AG09309 (cell line): ENCODE measurements around the gene PBRM1.
"Not testable (repeated sequence)": the region's sequence is repeated elsewhere in the genome, so short reads cannot be mapped to it uniquely, and the experiment has no call there.

ENCODE experiments used
- DNase-seq: peaks from one replicate; pipeline ENCODE4 v3.0.0-alpha.2; 2010; ENCODE audit warnings: low read depth
- H3K4me3 ChIP-seq: 2 replicates; pipeline ENCODE4 v1.5.1; 2011; ENCODE audit warnings: mild to moderate bottlenecking, low read depth, low read length, moderate library complexity; ENCODE audit not compliant: control insufficient read depth
- TF ChIP-seq, protein P1 (sequence below): IDR thresholded peaks from 2 replicates; pipeline ENCODE4 v1.5.1; 2011; ENCODE audit warnings: mild to moderate bottlenecking, low read depth, low read length, inconsistent platforms; ENCODE audit not compliant: insufficient read depth, control insufficient read depth; ENCODE audit errors: missing control alignments

Gene PBRM1

DNA sequence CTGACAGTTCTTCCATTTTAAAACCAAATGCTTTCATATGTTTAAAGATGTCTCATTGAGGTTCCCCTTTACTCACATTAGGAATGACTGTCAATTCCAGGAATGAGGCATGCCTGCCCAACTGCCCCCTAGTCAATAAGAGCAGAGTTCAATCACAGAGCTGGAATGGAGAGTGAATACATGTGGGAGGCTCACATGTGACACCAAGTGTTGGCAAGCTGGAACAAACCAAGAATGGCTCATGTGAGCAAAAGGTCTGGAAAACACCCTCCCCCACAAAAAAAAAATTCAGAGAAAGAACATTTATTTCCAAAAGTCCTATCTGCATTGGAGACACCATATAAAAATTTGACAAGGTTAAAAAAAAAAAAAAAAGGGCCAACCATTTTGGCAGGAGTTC lies 3.7 kb downstream of the PBRM1 start:
- DNase-seq: no peak
- TF ChIP-seq, protein P1, sequence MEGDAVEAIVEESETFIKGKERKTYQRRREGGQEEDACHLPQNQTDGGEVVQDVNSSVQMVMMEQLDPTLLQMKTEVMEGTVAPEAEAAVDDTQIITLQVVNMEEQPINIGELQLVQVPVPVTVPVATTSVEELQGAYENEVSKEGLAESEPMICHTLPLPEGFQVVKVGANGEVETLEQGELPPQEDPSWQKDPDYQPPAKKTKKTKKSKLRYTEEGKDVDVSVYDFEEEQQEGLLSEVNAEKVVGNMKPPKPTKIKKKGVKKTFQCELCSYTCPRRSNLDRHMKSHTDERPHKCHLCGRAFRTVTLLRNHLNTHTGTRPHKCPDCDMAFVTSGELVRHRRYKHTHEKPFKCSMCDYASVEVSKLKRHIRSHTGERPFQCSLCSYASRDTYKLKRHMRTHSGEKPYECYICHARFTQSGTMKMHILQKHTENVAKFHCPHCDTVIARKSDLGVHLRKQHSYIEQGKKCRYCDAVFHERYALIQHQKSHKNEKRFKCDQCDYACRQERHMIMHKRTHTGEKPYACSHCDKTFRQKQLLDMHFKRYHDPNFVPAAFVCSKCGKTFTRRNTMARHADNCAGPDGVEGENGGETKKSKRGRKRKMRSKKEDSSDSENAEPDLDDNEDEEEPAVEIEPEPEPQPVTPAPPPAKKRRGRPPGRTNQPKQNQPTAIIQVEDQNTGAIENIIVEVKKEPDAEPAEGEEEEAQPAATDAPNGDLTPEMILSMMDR: peak; percentile 22
- H3K4me3 ChIP-seq: no peak overlapping the region

DNA sequence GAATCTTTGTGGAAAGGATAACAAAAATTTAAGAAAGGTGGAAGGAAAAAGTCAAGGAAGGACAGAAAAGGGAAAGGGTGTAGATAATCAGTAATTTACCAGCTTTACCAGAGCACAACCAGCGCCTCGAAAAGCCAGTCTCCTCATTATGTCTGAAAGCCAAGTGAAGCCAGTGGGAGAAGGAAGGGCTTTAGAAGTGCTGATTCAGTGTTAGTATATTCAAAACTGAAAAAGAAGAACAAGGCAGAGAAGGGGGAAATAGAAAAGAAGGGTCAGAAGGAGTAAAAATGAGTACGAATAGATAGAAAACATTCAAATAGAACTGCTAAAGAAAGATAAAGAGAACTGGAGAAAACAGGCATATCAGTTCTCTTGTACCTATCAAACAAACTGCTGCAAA lies 4.1 kb downstream of the PBRM1 start:
- TF ChIP-seq, protein P1: no peak
- no peak for DNase-seq
- no peak overlapping the region for H3K4me3 ChIP-seq

DNA sequence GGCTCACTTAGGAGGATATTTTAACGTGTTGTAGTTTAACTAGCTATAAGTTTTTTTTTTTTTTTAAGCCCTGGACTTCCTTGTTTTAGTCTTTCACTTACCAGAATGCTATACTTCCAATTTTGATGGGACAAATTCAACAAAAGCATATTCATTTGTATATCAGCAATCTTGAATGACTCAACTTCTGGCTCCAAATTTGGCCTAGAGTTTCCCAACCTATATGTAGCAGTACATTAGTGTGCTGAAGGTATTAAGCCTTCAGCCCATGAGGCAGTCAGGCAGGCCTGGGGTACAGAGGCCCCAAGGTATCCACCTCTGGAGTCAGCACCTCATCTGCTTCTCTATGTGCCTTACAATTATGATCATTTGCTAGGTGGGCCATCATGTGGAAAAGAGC lies 5.9 kb downstream of the PBRM1 start:
- no peak overlapping the region for H3K4me3 ChIP-seq
- no peak for DNase-seq
- TF ChIP-seq, protein P1: no peak

DNA sequence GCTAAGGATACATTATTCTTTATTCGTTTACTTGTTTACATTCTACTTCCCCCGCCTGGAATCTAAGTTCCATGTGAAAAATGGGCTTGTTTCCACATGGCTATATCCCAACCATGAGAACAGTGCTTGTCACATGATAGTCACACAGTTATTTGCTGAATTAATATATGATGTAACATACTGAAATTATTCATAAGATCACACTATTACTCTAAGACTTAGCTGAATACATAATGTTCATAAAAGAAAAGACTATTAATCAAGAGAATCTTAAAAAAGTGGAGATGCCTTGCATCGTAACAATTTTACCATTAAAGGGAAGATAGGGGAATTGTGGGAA lies 6.5 kb downstream of the PBRM1 start:
- no peak for DNase-seq
- no peak overlapping the region for H3K4me3 ChIP-seq
- TF ChIP-seq, protein P1: no peak

DNA sequence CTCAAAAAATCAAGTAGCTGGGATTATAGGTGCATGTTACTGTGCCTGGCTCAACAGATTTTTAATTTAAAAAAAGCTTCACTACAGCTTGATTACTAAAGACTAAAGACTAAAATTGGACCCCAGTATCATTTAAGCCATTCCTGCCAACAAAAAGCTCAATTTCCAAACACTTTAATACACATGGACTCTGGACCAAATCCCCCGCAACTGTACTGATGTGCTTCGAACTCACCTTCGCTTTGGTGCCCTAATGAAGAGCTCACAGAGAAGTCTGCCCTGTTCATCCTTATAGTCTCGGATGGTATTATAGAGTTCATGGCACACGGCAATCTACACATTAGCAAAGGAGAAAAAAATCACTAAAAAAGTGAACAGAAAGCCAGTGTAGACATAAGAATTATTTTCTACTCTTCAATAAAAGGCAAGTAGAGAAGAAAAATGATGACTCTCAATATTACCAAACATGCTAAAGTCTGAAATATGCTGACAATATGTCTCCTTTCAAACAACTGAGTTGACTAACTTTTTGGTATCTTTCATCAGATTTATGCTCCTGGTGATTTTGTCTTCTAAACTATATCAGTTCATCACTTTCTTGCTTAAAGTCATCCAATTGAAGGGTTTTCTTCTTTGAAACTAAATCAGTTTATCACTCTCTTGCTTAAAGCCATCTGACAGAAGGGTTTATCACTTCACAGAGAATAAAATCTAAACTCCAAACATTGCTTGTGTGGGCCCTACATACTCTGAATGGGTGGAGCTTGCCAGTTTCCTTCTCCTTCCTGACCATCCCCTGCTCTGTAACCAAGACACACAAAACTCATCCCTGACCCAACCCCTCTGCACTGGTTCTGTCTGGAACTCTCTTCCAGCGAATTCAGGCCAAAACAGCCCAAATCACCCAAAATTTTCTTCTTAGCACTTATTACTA lies 7.2 kb downstream of the PBRM1 start:
- no peak for DNase-seq
- H3K4me3 ChIP-seq: no peak overlapping the region
- TF ChIP-seq, protein P1: no peak

DNA sequence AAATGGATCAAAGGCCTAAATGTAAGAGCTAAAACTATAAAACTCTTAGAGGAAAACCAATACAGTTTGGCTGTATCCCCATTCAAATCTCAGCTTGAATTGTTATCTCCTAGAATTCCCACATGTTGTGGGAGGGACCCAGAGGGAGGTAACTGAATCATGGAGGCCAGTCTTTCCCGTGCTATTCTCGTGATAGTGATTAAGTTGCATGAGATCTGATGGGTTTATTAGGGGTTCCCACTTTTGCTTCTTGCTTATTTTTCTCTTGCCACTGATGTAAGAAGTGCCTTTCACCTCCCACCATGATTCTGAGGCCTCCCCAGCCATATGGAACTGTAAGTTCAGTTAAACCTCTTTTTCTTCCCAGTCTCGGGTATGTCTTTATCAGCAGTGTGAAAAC lies 9.5 kb downstream of the PBRM1 start:
- DNase-seq, H3K4me3 ChIP-seq: not testable (repeated sequence)

DNA sequence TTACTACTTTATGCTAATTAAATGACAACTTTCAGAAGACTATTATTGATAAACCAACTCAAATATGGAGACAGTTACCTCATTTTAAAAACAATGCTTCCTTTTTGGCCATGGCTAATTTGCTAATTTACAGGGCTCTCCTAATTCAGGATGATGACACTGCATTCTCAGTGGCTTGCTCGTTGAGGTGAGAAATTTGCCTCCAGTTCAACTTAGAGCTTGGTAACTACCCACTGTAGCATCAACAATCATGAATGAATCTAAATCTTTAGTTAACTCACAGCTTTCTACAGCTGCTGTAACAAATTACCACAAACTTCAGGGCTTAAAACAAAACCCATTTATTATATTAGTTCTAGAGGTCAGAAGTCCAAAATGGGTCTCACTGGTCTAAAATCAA lies 14.0 kb downstream of the PBRM1 start:
- TF ChIP-seq, protein P1: no peak
- no peak for DNase-seq
- no peak overlapping the region for H3K4me3 ChIP-seq
